ENCODE results near the gene OPRL1.

The OPRL1 gene

DNA sequence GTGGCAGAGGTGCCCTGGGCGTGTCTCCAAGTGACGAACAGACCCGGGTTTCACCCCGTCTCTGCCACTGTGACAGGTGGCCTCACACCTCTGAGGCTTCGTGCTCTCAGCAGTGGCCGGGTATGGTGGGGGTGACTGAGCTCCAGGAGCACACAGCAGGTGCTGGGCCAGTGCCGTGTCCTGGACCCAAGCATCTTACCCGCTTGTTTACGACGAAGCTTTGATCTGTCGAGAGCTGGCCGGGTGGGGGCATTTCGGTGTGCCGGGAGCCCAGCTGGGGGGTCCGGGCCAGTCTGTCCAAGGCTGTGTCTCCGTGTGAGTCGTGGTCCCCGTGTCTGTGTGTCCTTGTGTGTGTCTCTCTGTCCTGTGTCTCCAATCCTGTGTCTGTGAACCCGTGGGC lies 11.5 kb downstream of the OPRL1 start:
- Mint-ChIP-seq H3K4me3 (no peak overlapping the region), H3K4me1 (ENCODE audit: low read depth) (peaks cover 1% of the 10 kb centered on the region), H3K27me3 (no peaks in the 10 kb centered on the region), H3K27ac (no peak overlapping the region), H3K36me3 (ENCODE audit: low read depth) (no peaks in the 10 kb centered on the region), H3K9me3 (no peaks in the 10 kb centered on the region)
- DNase-seq: no peak

DNA sequence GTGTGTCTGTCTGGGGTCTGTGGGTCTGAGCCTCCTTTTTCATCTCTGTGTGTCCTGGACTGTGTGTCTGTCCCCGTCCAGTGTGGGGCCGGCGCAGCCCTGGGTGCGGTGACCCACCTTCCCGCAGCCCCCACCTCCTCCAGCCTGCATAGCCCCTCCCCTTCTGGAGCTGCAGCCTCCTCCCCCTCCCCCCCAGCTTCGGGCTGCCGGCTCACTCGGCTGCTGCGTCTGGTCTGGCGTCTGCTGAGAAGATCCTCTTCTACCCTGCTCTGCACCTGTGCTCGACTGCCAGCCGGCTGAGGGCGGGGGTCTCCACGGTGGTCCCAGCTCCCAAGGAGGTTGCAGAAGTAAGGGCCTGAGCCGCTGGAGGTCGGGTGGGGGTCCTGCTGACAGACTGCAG lies 11.9 kb downstream of the OPRL1 start:
- no peaks in the 10 kb centered on the region for H3K36me3 Mint-ChIP-seq (ENCODE audit: low read depth)
- H3K27me3 Mint-ChIP-seq: no peaks in the 10 kb centered on the region
- peaks cover 1% of the 10 kb centered on the region for H3K4me1 Mint-ChIP-seq (ENCODE audit: low read depth)
- H3K27ac Mint-ChIP-seq: no peak overlapping the region
- H3K9me3 Mint-ChIP-seq: peaks cover under 1% of the 10 kb centered on the region
- DNase-seq: no peak
- H3K4me3 Mint-ChIP-seq: no peak overlapping the region

DNA sequence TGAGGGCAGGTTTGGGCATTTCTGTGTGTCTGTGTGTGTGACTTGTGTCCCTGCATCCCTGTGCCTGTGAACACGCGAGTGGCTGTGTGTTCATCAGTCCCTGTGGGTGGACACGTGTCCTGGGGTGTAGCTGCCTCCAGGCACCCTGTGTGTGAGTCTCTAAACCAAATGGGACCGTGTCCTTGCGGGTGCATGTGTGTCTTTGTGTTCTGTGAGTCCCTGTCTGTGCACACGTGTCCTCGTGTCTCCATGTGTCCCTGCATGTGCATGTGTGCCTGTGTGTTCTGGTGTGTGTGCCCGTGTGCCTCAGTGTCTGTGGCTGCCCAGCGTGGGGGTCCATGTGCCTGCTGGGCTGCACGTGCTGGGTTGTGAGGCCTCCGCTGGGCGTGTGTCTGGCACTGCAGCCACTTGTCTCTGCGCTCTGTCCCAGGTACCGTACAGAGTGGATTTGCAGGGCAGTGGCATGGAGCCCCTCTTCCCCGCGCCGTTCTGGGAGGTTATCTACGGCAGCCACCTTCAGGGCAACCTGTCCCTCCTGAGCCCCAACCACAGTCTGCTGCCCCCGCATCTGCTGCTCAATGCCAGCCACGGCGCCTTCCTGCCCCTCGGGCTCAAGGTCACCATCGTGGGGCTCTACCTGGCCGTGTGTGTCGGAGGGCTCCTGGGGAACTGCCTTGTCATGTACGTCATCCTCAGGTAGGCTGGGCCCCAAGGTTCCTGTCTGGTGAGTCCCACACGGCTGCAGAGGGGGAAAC lies 12.6 kb downstream of the OPRL1 start:
- peaks cover 1% of the 10 kb centered on the region for H3K4me1 Mint-ChIP-seq (ENCODE audit: low read depth)
- no peak overlapping the region for H3K27ac Mint-ChIP-seq
- H3K4me3 Mint-ChIP-seq: no peak overlapping the region
- no peak for DNase-seq
- no peaks in the 10 kb centered on the region for H3K27me3 Mint-ChIP-seq
- H3K9me3 Mint-ChIP-seq: peaks cover 3% of the 10 kb centered on the region
- H3K36me3 Mint-ChIP-seq (ENCODE audit: low read depth): no peaks in the 10 kb centered on the region

DNA sequence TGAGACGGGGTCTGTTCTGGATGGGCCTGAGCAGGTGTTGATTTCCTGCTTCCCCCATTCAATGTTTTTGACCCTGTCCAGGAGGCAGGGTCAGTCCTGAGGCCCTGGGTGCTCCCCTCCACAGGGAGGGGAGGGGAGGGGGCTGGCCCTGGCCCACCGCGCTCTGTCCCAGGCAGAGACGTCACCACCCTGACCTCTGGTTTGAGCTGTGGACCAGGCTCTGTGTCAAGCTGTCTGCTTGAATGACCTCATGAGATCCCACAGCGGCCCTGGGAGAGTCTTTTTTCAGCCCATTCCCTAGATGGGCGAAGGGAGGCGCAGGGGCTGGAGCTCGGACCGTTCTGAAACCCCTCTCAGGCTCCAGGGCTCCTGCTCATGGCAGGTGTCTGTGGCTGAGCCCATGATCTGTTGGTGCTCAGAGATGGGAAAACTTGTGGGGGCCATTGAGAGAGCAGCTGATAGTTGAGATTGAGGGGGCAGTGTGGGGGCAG lies 13.2 kb downstream of the OPRL1 start:
- H3K36me3 Mint-ChIP-seq (ENCODE audit: low read depth): no peaks in the 10 kb centered on the region
- H3K9me3 Mint-ChIP-seq: peaks cover 3% of the 10 kb centered on the region
- peak overlapping the region; percentile 52 for H3K27ac Mint-ChIP-seq
- no peak for DNase-seq
- no peak overlapping the region for H3K4me3 Mint-ChIP-seq
- peaks cover 1% of the 10 kb centered on the region for H3K4me1 Mint-ChIP-seq (ENCODE audit: low read depth)
- no peaks in the 10 kb centered on the region for H3K27me3 Mint-ChIP-seq

DNA sequence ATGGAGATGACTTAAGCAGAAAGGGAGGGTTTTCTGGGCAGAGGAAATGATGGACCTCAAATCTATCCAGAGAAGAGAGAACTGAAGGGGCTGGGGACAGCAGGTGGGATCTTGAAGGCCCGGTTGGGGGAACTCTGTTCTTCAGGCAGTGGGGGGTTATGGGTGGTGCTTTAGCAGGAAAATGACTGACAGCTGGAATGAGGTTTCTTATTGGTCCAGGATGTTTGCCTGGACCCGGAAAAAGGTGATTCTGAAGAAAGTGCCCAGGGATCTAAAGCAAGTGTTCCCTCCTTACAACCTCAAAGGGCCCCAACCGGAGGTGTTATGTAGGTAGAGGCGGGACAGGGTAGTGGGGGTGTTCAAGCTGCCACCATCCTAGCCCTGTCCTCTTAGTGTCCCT lies 15.6 kb downstream of the OPRL1 start:
- H3K4me1 Mint-ChIP-seq (ENCODE audit: low read depth): peaks cover 6% of the 10 kb centered on the region
- H3K27ac Mint-ChIP-seq: no peak overlapping the region
- no peak overlapping the region for H3K4me3 Mint-ChIP-seq
- no peaks in the 10 kb centered on the region for H3K36me3 Mint-ChIP-seq (ENCODE audit: low read depth)
- H3K9me3 Mint-ChIP-seq: peaks cover 3% of the 10 kb centered on the region
- no peak for DNase-seq
- H3K27me3 Mint-ChIP-seq: no peaks in the 10 kb centered on the region

DNA sequence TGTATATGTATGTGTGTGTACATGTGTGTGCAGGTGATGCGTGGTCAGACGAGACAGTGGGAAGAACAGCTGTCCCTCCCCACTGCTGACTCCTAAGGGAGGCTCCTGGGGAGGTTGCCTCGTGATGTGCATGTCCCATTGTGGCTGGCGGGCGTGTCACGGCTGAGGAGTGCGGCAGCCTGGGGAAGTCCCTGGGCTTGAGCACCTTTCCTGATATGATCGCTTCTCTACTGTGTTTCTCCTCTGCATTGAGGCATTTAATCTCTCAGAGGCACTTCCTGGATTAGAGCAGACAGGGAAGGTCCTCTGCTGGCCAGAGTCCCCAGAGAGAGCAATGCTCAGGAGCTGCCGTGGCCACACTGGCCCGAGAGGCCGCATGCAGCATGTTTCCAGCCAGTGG lies 16.0 kb downstream of the OPRL1 start:
- Mint-ChIP-seq H3K4me1 (ENCODE audit: low read depth) (peaks cover 9% of the 10 kb centered on the region), H3K27me3 (peaks cover under 1% of the 10 kb centered on the region), H3K9me3 (peaks cover 3% of the 10 kb centered on the region), H3K36me3 (ENCODE audit: low read depth) (no peaks in the 10 kb centered on the region), H3K4me3 (no peak overlapping the region), H3K27ac (no peak overlapping the region)
- DNase-seq: no peak

DNA sequence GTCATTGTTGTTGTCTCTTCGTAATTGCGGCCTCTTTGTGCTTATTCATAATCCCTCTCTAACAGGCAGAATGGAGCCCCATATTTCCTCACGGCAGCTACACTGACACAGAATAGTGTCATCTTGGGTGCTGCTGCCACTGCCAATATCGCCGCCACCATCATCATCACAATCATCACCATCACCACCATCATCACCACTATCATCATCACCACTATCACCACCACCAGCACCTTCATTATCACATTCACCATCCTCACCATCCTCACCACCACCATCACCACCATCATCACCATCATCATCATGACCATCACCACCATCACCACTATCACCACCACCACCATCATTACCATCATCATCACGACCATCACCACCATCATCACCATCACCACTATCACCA lies 16.7 kb downstream of the OPRL1 start:
- Mint-ChIP-seq H3K27ac (no peak overlapping the region), H3K36me3 (ENCODE audit: low read depth) (no peaks in the 10 kb centered on the region), H3K4me1 (ENCODE audit: low read depth) (peaks cover 15% of the 10 kb centered on the region)

DNA sequence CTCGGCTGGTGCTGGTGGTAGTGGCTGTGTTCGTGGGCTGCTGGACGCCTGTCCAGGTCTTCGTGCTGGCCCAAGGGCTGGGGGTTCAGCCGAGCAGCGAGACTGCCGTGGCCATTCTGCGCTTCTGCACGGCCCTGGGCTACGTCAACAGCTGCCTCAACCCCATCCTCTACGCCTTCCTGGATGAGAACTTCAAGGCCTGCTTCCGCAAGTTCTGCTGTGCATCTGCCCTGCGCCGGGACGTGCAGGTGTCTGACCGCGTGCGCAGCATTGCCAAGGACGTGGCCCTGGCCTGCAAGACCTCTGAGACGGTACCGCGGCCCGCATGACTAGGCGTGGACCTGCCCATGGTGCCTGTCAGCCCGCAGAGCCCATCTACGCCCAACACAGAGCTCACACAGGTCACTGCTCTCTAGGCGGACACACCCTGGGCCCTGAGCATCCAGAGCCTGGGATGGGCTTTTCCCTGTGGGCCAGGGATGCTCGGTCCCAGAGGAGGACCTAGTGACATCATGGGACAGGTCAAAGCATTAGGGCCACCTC lies 18.7 kb downstream of the OPRL1 start:
- no peaks in the 10 kb centered on the region for H3K36me3 Mint-ChIP-seq (ENCODE audit: low read depth)
- peaks cover 18% of the 10 kb centered on the region for H3K27me3 Mint-ChIP-seq
- no peak overlapping the region for H3K27ac Mint-ChIP-seq
- no peak for DNase-seq
- H3K4me1 Mint-ChIP-seq (ENCODE audit: low read depth): peaks cover 17% of the 10 kb centered on the region
- no peak overlapping the region for H3K4me3 Mint-ChIP-seq
- peaks cover 3% of the 10 kb centered on the region for H3K9me3 Mint-ChIP-seq

More for the DNA sequence above, 16.7 kb downstream of the OPRL1 start:
- peaks cover 3% of the 10 kb centered on the region for H3K9me3 Mint-ChIP-seq
- peaks cover 7% of the 10 kb centered on the region for H3K27me3 Mint-ChIP-seq
- H3K4me3 Mint-ChIP-seq: no peak overlapping the region
- no peak for DNase-seq

DNA sequence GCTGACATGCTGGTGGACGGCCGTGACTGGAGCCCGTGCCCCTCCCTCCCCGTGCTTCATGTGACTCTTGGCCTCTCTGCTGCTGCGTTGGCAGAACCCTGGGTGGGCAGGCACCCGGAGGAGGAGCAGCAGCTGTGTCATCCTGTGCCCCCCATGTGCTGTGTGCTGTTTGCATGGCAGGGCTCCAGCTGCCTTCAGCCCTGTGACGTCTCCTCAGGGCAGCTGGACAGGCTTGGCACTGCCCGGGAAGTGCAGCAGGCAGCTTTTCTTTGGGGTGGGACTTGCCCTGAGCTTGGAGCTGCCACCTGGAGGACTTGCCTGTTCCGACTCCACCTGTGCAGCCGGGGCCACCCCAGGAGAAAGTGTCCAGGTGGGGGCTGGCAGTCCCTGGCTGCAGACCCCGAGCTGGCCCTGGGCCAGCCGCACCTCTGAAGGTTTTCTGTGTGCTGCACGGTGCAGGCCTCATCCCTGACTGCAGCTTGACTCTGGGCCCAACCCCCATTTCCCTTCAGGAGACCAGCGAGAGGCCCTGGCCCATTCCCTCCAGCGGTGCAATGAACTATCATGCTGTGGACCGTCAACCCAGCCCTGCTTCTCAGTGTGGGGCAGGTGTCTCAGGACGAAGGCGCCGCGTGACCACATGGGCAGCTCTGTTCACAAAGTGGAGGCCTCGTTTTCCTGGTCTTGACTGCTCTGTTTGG lies 19.4 kb downstream of the OPRL1 start:
- no peak for DNase-seq
- Mint-ChIP-seq H3K9me3 (peaks cover 3% of the 10 kb centered on the region), H3K4me1 (ENCODE audit: low read depth) (peaks cover 17% of the 10 kb centered on the region), H3K36me3 (ENCODE audit: low read depth) (no peaks in the 10 kb centered on the region), H3K27ac (no peak overlapping the region), H3K27me3 (peaks cover 25% of the 10 kb centered on the region), H3K4me3 (no peak overlapping the region)

DNA sequence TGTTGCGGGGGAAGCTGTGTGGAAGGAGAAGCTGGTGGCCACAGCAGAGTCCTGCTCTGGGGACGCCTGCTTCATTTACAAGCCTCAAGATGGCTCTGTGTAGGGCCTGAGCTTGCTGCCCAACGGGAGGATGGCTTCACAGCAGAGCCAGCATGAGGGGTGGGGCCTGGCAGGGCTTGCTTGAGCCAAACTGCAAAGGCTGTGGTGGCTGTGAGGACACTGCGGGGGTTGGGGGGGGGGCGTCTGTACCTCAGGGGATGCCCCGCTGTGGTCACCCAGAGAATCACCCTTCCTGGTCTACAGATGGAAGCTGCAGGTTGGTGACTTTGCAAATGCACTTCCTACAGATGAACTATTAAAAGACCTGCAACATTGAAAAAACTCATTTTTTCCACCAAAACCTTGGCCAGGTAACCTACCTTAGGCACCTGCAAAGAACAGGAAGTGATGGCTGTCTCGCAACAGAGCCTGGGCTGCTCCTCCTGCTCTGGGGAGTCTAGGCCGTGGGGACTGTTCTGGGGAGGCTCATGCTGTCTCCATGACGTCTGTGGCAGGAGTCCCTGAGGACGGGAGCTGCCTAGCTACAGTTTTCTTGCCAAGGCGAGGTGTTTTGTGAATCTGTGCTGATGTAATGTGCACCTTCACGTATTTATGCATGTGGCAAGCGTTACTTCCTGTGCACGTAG lies 20.1 kb downstream of the OPRL1 start:
- no peak overlapping the region for H3K27ac Mint-ChIP-seq
- peaks cover 26% of the 10 kb centered on the region for H3K27me3 Mint-ChIP-seq
- H3K36me3 Mint-ChIP-seq (ENCODE audit: low read depth): no peaks in the 10 kb centered on the region
- H3K9me3 Mint-ChIP-seq: peaks cover 3% of the 10 kb centered on the region
- no peak overlapping the region for H3K4me3 Mint-ChIP-seq
- peaks cover 17% of the 10 kb centered on the region for H3K4me1 Mint-ChIP-seq (ENCODE audit: low read depth)
- no peak for DNase-seq

DNA sequence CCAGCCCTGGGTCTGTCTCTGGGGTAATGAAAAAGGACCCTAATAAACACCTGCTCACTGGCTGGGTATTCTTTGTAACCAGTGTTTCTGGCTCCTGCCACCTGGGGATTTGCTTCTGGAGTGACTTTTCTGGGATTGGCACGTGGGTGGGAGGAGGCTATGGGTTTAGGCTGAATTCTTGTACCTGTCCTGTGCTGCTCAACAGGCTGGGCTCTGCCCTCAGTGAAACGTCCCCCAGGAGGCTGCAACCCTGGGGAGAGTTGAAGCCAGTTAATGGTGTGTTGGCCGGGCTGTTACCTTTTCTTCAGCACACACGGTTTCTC lies 20.6 kb downstream of the OPRL1 start:
- H3K9me3 Mint-ChIP-seq: peaks cover 3% of the 10 kb centered on the region
- H3K4me3 Mint-ChIP-seq: no peak overlapping the region
- H3K4me1 Mint-ChIP-seq (ENCODE audit: low read depth): peaks cover 17% of the 10 kb centered on the region
- DNase-seq: no peak
- H3K27ac Mint-ChIP-seq: no peak overlapping the region
- no peaks in the 10 kb centered on the region for H3K36me3 Mint-ChIP-seq (ENCODE audit: low read depth)
- H3K27me3 Mint-ChIP-seq: peaks cover 26% of the 10 kb centered on the region

DNA sequence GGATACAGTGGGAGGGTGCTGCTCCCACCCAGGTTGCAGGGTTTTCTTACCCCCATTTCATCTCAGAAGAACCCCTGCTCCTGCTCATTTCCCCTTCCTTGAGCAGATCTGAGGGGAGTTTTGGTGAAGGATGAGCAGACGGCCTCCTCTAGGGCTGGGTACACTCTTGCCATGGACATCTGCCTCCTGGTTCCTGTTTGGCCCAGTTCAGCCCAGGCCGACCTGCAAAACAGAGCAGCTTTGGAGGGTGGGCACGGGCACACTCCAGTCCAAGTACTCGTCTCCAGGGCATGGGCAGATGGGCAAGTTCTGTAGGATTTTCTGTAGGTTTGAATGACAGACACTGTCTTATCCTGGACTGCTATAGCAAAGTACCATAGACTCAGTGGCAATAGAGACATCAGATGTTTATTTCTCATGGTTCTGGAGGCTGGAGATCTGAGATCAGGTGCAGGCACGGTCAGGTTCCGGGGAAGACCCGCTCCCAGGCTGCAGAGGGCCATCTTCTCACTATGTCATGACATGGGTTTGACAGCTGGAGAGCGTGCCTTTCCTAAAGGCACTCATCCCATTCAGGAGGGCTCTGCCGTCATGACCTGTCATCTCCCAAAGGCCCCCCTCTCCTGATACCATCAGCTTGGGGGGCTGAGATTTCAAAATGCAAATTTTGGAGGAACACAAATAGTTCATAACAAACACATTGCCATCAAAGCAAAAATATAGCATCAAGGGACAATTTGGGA lies 21.2 kb downstream of the OPRL1 start:
- H3K4me1 Mint-ChIP-seq (ENCODE audit: low read depth): peaks cover 17% of the 10 kb centered on the region
- no peak overlapping the region for H3K27ac Mint-ChIP-seq
- H3K9me3 Mint-ChIP-seq: peaks cover 3% of the 10 kb centered on the region
- H3K27me3 Mint-ChIP-seq: peaks cover 26% of the 10 kb centered on the region
- H3K36me3 Mint-ChIP-seq (ENCODE audit: low read depth): no peaks in the 10 kb centered on the region
- H3K4me3 Mint-ChIP-seq: peak overlapping the region; percentile 2
- DNase-seq: no peak

DNA sequence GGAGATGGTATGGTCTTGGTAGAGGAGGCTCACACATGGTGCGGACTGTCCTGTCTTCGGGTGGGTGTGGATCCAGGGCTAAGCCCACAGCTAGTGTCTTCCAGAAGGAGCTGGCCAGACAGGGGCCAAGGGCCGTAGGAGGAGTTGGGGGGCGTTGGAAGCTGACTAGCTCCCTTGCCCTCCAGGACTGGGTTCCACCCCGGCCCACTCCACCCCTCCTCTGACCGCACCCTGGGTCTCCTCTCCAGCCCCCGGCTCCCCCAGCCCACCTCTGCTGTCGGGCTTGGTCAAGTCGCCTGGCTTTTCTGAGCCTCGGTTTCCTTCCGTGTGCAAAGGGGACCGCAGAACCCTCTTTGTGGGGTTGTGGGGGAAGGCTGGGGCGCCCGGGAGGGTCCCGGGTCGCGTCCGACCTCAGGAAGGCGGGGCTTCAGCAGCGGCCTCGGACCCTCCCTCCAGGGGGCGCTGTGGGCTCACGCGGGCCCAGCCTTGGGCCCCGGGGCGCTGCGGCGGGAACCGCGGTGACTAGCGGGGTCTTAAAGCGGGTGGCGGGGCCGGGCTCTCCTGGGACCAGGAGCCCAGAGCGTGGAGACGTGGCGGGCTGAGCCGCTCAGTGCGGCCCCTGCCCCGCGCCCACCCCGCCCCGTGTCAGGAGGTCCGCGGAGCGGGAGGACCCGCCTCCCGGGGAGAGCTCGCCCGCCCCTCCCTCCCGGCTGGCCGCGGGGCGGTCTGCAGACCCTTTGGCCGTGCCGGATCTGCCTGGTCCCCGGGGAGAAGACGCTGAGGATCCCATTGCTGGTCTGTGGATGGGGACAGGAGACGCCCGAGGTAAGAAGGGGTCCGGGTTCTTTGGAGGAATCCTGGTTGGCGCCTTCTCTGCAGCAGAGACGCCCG lies 22.1 kb downstream of the OPRL1 start:
- Mint-ChIP-seq H3K4me3 (peak overlapping the region; percentile 2), H3K4me1 (ENCODE audit: low read depth) (peaks cover 17% of the 10 kb centered on the region), H3K36me3 (ENCODE audit: low read depth) (no peaks in the 10 kb centered on the region), H3K27me3 (peaks cover 26% of the 10 kb centered on the region), H3K27ac (no peak overlapping the region), H3K9me3 (no peaks in the 10 kb centered on the region)
- DNase-seq: peak; percentile 83

All from activated T-cell treated with anti-CD3 and anti-CD28 coated beads, Interleukin-2, amount 50 U/mL, for 24 hours (primary cell).